Stimulated activated CD4-positive, alpha-beta T cell treated with anti-CD3 and anti-CD28 coated beads, TNF-alpha, amount 100 ng/mL, for 24 hours (primary cell): ENCODE data around the gene CGREF1.
"Not testable (repeated sequence)": the region's sequence is repeated elsewhere in the genome, so short reads cannot be mapped to it uniquely, and the experiment has no call there.

Experiments
- DNase-seq, 3 experiments: peaks; one replicate each; pipeline ENCODE4 v3.0.0-alpha.2; 2020; ENCODE audit warnings: low read depth in 3 of 3

CGREF1 gene

DNA sequence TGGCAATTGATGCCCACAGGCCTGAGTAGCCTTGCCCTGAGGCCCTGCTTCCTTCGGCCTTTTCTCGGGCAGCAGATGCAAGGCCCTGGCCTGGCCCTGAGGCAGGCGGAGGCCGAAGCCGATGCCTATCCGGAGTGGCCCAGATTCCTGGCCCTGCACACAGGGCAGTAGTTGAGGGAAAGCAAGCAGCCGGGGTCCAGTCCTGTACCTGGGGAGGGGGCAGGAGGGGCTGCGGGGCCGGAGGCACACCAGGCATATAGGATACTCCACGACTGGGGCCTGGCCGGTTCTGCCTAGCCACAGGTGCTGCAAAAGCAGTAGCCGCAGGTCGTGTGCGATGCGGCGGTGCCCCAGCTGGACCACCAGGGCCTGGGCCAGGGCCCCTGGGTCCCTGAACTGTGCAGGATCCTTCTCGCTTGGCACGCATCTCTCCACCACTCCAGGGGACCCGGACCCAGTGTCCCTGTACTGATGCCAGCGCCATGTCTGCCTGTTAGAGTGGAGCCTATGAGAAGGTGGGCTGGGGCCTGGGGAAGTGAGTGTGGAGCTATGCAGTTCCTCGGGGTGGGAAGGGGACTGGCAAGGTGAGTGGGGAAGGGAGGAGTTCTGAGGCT, 18.5 kb upstream of the CGREF1 start:
- no peak for DNase-seq

DNA sequence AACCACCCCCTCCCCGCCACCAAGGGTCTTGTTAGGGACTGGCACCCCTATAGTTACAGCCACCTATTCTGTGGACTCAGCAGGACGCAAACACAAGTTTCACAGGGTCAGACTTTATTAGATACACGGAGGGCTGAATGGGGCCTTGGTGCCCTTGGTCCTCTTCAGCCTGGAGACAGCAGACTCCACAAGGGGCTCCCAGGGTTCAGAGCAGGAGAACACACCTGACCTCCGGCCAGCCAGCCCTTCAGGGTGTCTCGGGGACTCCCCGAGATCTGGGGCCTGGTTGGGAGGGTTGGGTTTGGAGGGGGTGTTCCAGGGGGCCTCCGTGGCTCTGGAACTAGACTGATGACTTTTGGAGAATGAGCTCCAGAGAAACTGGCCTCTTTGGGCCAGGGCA, 17.8 kb upstream of the CGREF1 start:
- DNase-seq = no peak

DNA sequence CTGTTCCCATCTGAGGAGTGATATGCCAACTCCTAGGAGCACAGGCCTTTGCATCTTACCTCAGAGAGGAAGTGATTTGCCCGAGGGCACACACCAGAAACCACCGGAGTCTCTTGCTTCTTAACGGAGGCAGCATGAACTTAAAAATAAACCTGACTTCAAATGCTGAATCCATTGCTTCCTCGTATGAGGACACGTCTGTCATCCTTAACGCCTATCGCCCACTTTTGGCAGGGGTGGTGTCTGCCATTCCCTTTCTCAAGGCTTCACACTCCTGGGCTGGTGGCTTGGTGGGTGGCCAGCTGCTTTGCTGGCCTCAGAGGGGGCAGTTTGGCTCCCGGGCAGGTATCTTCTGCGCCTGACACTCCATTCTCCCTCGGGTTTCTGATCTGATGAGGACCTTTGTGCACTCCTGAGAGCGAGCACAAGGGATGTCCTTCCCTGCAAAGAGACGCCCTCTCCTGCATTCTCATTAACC, 16.6 kb upstream of the CGREF1 start:
- no peak for DNase-seq

DNA sequence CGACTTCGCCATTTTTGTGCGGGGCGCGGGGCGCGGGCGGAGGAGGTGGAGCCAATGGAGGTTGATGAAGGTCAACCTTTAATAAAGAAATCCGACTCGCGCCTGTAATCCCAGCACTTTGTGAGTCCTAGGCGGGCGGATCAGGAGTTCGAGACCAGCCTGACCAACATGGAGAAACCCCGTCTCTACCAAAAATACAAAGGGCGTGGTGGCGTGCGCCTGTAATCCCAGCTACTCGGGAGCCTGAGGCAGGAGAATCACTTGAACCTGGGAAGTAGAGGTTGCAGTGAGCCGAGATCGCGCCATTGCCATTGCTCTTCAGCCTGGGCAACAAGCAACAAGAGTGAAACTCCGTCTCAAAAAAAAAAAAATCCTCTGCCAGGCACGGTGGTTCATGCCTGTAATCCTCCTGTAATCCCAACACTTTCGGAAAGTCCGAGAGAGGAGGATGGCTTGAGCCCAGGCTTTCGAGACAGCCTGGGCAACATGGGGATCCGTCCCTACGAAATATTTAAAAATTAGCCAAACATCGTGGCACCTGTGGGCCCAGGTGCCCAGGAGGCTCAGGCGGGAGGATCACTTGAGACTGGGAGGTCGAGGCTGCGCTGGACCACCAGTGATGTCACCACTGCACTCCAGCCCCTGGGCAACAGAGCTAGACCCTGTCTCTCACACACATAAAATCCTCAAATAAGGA, 16.0 kb upstream of the CGREF1 start:
- no peak for DNase-seq

DNA sequence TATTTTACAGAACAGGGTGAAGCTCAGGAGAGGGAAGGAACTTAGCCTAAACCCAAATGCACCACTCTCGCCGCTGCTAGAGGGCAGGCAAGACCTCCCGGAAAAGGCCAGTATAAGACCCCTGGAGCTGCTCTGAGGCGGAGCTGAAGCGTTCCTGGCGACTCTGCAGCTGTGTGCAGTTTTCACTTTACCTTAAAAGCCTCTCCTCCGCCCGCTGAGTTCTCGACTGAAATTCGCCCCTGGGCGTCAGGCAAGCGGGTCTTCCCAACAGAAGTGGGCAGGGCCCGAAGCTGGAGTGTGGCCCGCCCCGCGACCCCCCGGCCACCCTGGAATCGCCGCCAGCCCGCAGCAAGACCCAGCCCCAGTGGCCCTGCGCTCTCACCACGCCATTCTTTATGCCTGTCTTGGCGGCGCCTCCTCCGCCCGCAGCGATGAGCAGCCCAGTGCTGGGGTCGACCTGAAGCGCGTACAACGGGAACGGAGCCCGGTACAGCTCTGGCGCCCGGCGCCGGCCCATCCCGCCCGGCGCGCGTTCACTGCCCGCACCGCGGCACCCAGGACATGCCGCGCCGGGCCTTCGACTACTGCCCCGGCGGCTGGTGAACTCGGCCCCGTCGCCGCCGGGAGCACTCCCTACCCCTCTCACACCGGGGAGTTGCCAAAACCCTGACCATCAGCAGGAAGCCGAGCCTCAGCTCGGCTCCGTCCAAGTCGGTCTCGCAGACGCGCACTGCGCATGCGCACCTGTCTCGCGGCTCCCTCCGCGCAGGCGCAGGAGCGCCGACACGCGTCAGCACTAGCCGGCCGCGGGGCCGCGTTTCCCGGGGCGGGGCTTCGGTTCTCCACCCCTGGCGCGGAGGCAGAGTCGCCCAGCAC, 15.2 kb upstream of the CGREF1 start, which contains the start of gene PREB:
Gene PREB (minus strand): TSS at position 732 of the 876 bp plus-strand sequence. CDS start 215 bp downstream, at position 517.
- peak; percentile 96 to 97 (median 96) for DNase-seq

DNA sequence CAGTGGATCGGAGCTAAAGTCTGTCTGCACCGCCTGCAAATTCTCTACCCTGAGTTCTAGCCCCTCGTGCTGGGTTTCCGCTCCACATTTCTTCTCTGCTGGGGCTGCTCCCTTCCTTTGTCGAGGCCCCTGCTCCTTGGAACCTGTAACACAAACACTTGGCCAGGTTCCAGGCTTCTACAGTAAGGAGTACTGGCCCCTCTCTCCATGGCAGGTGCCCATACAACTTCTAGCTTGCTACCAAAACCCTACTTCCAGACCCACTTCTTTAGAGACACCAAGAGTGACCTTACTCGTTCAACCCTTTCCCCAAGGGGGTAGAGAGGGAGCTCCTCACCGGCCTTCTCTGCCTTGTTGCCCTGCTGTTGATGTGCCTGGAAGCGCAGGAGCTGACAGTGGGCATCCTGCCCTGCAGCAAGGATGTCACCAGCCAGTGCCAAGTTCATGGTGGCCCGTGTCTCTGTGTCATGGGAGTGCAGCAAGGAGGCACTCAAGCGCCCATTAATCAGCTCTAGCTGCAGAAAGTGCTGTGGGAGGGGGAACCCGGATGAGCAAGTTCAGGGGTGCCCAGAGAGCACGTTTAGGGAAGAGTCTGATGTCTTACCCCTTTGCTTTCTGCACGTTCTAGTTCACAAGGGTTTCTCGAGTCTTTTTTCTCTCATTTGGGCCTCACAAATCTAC, 14.4 kb upstream of the CGREF1 start:
- DNase-seq = peak in 1 of 3 experiments; percentile 28

DNA sequence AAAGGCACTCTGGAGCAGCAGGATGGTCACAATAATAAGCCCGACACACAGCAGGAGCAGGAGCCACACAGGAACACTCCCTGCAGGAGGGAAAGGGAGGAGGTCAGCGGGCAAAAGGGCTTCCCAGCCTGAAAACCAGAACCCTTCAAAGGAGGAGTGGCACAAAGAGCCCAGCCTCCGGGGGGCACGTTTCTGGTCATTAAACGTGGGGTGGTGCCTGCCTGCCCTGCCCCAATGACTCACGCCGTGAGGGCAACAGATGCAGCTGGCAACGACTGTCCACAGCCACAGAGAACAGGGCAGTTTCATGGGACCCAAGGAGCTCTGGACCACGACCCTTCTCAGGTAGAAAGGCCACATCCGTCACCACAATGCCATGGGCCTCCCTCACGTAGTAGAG, 12.5 kb upstream of the CGREF1 start:
- no peak for DNase-seq

DNA sequence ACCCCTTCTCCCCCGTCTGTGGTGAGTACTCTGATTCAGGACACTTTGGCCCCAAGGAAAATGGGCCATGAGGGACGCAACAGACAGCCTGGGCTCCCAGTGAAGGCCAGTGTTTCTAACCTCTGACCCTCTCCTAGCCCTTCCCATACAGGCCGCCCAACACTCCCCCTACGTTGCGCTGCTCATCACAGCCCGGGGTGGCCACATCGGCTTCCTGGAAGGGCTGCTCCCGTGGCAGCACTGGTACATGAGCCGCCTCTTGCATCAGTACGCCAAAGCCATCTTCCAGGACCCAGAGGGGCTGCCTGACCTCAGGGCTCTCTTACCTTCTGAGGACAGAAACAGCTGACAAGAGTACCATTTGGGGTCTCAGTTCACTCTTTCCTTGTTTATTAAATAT, 11.5 kb upstream of the CGREF1 start:
- no peak for DNase-seq

DNA sequence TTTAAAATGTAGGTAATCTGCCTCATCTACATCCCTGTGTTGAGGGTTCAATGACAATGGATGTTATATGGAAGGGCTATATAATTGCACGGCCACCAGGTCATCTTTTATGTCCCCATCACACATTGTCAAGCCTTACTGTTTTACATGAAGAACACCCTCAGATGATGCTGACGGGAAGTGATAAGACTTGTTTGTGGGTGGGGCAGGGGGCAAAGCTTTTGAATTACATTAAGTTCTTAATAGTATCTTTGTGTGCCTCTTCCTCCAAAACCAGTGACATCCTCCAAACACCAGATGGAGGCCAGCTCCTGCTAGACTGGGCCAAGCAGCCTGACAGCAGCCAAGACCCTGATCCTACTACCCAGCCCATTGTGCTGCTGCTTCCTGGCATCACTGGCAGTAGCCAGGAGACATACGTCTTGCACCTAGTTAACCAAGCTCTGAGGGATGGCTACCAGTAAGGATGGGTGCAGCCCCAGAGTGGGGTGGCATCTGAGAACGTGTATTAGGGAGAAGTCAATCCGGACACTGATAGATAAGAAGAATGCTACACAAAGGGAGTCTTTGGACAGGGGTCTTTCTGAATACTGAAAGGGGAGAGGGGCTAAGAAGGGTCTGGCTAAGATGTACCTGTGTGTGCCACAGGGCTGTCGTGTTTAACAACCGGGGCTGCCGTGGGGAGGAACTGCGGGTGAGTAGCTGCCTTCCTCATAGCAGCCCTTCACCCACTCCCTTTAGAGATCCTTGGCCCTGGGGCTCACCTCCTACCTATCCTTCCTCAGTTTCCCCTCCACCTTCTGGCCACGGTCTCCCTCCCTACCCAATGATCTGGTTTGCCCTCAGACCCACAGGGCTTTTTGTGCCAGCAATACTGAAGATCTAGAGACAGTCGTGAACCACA, 10.0 kb upstream of the CGREF1 start:
- DNase-seq = no peak

DNA sequence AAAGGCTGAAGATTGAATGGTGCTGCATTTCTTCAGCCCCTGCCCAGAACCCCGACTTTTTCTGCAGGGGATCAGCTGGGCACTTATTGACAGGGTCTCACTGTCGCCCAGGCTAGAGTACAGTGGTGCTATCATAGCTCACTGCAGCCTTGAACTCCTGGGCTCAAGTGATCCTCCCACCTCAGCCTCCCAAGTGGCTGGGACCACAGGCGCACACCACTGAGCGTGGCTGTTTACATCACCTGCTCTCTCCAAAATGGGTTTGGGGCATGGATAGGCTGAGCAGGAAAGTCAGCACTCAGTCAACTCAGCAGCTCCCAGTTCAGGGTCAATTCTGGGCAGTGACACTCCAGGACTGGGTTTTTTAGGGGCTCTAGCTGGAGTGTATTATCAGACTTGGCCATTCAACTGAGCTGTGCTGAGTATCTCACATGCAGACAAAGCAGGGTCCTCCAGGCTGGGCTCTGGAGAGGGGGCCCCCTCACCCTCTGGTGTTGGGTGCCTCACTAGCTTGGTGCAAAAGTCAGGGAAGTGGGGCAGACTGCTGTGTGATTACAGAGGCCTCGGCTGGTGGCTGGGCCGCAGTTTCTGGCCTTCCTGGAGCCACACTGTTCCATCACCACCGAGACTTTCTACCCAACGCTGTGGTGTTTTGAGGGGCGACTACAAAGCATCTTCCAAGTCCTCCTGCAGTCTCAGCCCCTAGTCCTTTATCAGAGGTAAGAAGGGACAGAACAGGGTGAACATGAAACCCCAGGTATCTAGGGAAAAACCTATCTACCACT, 9.1 kb upstream of the CGREF1 start:
- DNase-seq = no peak

DNA sequence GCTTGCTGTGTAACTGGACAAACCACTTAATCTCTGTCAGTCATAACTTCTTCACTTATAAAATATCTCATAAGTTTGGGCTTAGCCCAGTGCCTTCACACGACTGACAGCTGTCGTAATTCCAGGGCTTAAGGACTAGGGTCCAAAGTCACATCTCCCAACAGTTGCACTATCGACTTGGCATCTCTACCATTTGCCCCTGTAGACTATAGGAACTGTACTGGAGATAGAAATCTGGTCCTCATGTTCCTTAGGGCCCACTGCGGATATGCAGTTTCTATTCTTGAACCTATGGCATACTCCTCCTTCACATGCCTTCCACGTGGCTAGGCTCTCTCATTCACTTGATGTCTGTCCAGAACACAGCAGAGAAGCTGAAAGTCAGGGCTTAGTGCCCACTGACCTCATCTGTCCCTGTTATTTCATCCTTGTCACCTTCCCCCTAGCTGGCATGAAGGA, 7.4 kb upstream of the CGREF1 start:
- DNase-seq = no peak

DNA sequence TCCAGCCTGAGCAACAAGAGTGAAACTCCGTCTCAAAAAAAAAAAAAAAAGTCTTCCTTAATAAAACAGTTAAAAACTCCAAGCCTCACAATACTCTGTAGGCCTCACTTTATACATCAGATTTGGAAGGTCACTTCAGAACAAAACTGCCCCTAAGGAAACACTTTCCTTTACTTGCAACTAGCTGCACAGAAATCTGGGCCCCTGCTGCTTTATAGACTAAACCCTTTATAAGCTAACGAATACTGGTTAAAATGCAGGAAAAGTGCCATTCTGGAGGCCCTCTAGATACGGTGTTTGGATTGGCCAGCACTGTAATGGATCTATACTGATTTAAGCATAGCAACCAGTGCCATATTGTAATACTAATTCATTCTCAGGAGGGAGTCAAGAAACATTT, 6.2 kb upstream of the CGREF1 start:
- DNase-seq = no peak

DNA sequence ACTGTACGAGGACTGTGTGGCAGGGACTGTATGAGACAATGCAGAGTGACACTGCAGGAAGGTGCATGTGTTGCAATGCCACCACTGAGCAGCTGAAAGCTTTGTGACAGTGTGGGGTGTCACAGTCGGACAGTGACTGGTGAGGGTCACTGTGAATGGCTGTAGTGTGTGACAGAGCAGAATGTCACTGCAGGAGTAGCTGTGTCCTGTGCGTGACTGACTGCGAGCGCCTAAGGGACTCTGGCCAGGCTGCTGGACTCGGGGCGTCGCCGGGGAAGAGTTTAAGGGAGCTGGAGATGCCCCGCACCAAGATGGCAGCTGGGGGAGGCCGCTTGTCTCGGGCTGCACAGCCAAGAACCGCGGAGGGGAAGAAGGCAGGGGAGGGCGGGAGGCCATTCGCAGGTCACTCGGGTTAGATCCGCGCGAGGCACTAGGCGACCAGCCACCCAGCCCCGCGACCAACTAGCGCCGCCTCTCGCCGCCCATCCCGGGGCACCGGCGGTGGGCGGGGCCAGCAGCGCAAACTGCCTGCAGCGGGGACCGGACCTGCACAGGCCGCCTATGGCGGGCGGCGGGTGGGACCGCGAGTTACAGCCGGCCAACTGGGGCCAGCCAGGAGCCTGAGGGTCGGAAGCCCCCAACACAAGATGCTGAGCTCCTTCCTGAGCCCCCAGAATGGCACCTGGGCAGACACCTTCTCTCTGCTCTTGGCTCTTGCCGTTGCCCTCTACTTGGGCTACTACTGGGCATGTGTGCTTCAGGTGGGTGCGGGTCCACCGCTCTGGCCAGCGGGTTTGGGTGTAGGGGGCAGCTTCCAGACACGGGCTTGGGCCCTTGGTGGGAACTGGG, 4.6 kb upstream of the CGREF1 start, which contains the start of gene ABHD1:
Gene ABHD1 (plus strand): TSS at position 514 of the 849 bp plus-strand sequence. CDS start 134 bp downstream, at position 648.
- peak in 2 of 3 experiments; percentile 27 to 56 for DNase-seq

DNA sequence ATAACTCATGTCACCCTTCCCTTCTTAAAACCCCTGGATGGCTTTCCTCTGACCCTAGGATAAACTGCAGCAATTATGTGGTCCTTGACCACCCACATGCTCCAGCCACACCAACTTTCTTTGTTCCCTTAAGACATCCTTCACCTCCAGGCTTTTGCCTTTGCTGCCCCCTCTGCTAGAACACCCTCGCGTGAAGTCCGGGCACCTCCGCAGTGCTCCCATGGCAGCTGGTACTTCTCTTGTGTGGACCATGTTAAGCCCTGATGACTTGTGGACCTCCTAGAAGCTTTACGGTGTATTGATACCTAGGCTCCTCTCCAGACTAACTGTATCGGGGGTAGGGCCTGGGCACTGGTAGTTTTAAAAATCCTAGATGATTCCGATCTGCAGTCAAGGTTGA, 3.9 kb upstream of the CGREF1 start:
- DNase-seq = no peak

DNA sequence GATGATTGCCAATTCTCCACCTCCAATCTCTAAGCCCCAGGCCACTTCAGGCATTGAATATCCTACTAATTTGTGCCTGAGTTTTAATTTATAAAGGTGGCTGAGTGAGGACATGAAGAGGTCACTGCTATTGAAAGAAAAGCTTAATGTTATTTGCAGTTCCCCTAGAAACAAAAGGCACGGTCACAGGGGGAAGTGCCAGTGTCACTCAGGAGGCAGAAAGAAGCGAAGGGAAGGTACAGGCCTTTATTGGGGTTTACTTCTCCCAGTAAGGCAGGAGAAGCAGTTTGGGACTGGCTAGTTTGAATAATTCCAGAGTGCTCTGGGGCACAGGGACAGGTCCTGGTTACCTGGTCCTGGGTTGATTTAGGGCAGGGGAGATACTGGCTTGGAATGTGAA, 3.0 kb upstream of the CGREF1 start:
- no peak for DNase-seq

DNA sequence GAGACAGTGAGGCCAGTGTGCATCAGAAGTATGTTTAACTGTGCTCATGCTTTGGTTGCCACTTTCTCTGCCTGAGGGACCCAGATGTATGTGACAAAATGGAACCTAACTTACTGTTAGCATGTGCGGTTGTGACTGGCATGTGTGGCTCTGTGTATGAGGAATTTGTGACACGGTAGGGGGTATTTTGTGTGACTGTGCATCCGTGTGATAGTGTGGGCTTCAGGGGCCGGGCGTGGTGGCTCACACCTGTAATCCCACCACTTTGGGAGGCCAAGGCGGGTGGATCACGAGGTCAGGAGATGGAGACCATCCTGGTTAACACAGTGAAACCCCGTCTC, 372 bp upstream of the CGREF1 start:
- not testable (repeated sequence) for DNase-seq

DNA sequence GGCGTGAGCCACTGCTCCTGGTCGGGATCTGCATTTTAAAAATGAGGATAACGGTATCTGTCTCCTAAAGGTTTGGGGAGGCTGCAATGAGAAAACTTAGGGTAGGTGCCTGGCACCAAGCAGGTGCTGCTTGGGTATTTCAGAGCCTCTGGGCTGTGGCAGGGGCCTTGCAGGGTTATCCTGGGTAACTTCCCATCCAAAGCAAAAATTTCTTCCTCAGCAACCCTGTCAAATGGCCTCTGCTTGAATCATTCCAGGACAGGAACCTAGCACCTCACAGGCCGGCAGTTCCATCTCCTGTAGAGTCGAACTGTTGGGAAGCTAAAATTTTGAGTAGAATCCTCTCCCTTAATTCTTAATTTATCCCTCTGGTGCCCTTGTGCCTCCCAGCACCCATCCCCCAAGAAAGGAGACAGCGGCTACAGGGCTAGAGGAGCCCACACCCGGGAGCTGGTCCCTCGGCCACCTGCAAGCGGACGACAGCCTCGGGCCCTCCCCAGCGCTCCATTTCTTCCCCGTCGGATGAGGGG, 868 bp downstream of the CGREF1 start:
- no peak for DNase-seq

DNA sequence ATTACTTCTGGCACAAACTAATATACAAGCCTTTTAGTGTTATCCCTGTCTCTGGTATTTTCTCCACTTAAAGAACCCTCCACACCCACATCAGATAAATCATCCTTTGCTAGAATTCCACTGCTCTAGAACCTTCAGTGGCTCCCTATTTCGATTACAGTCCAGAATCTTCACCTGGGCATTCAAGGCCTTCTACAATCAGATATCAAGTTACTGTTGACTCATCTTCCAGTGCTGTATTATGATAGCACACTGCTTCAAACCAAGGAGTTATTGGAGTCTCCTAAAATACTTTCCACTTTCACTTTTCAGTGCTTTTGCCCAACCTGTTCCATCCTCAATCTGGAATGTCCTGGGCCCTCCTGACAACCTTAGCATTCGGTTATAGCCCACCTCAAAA, 3.4 kb downstream of the CGREF1 start:
- no peak for DNase-seq
